ENCODE measurements around the gene BCL2L15.
"Not testable (repeated sequence)": the region's sequence is repeated elsewhere in the genome, so short reads cannot be mapped to it uniquely, and the experiment has no call there.

The BCL2L15 gene

GRCh38 chr1:113868387-113869083 lies 18.8 kb downstream of the BCL2L15 start:
- DNase-seq = no peak

- DNase-seq = no peak
These were observed 25.7 kb downstream of the BCL2L15 start for GRCh38 chr1:113861641-113862040.

- DNase-seq = peak; percentile 2
These were observed 26.5 kb downstream of the BCL2L15 start for GRCh38 chr1:113860891-113861290.

GRCh38 chr1:113859478-113860175 lies 27.8 kb downstream of the BCL2L15 start:
- no peak for DNase-seq

GRCh38 chr1:113858982-113859381 lies 28.4 kb downstream of the BCL2L15 start:
- DNase-seq = no peak

- DNase-seq = no peak
These were observed 29.0 kb downstream of the BCL2L15 start for GRCh38 chr1:113858418-113858817.

GRCh38 chr1:113857776-113858175 lies 29.6 kb downstream of the BCL2L15 start:
- DNase-seq = no peak

GRCh38 chr1:113856401-113856790 lies 31.0 kb downstream of the BCL2L15 start:
- DNase-seq = no peak

- DNase-seq = no peak
These were observed 31.6 kb downstream of the BCL2L15 start for GRCh38 chr1:113855630-113856400.

GRCh38 chr1:113854234-113854633 lies 33.1 kb downstream of the BCL2L15 start:
- DNase-seq = no peak

- not testable (repeated sequence) for DNase-seq
These were observed 34.7 kb downstream of the BCL2L15 start for GRCh38 chr1:113852694-113853093.

- DNase-seq = no peak
These were observed 37.1 kb downstream of the BCL2L15 start for GRCh38 chr1:113850127-113850796.

GRCh38 chr1:113849072-113849471 lies 38.3 kb downstream of the BCL2L15 start:
- DNase-seq = no peak

GRCh38 chr1:113846391-113847035 lies 40.9 kb downstream of the BCL2L15 start:
- no peak for DNase-seq

GRCh38 chr1:113836534-113836933 lies 50.8 kb downstream of the BCL2L15 start:
- no peak for DNase-seq

- DNase-seq = peak; percentile 44
These were observed 51.6 kb downstream of the BCL2L15 start for GRCh38 chr1:113835686-113836290.

- no peak for DNase-seq
These were observed 52.7 kb downstream of the BCL2L15 start for GRCh38 chr1:113834716-113835115.

All from NCI-H146 (cell line).